ES-I3 (cell line): ENCODE results near the gene NSL1.
"Not testable (repeated sequence)": the region's sequence is repeated elsewhere in the genome, so short reads cannot be mapped to it uniquely, and the experiment has no call there.

ENCODE experiments used
- H3K36me3 ChIP-seq: 2 replicates; pipeline ENCODE4 v1.6.1; 2013; ENCODE audit warnings: mild to moderate bottlenecking, low read length, control low read depth, moderate library complexity; ENCODE audit not compliant: insufficient read depth
- H3K4me1 ChIP-seq: 2 replicates; pipeline ENCODE4 v1.6.1; 2013; ENCODE audit warnings: mild to moderate bottlenecking, control low read depth, low read length; ENCODE audit not compliant: insufficient read depth
- H3K9ac ChIP-seq: 2 replicates; pipeline ENCODE4 v1.6.1; 2013; ENCODE audit warnings: low read depth, mild to moderate bottlenecking, low read length, moderate library complexity
- H3K9me3 ChIP-seq: 2 replicates; pipeline ENCODE4 v1.6.1; 2013; ENCODE audit warnings: mild to moderate bottlenecking, low read length, moderate library complexity; ENCODE audit not compliant: control insufficient read depth, insufficient read depth

The NSL1 gene

DNA sequence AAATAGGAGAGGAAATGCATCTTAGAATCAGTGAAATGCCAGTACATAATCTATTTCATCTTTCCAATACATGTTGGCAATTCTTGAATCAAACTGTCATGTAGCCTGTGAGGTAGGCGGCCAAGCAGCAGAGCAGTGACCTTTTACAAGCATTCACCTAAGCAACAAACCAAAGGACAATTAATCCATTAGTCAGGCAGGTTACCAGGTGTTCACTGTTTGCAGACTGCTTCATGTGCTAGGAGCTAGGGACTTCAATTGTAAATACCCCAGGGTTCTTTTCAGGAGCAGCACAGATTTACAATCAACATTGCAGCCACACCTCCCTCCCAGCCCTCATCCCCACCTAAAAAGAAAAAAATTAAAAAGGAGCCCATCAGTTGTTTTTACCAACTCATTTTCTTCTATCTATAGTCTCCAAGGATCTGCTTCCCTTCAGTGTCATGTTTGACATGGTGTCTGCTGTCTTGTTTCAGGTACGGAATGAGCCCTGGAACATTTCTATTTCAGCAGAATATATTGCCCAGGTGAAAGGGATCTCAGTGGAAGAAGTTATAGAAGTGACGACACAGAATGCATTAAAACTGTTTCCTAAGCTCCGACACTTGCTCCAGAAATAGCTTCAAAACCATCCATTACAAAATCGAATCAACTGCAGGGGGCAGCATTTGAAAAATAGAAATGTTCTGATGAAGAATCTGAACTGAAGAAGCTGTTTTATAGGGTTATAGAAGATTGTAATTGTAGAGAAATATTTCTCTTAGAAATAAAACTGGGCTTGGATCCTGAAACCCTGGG lies 23.2 kb upstream of the NSL1 start:
- H3K4me1 ChIP-seq = peaks cover 4% of the 10 kb centered on the region; the same call in 1 of the 2 replicates
- no peaks in the 10 kb centered on the region for H3K36me3 ChIP-seq
- no peaks in the 10 kb centered on the region for H3K9me3 ChIP-seq
- no peak overlapping the region for H3K9ac ChIP-seq

GRCh38 chr1:212805767-212806166 lies 14.2 kb upstream of the NSL1 start:
- Histone ChIP-seq H3K9ac (no peak overlapping the region), H3K9me3 (no peaks in the 10 kb centered on the region), H3K36me3 (peaks cover 4% of the 10 kb centered on the region), H3K4me1 (no peaks in the 10 kb centered on the region)

DNA sequence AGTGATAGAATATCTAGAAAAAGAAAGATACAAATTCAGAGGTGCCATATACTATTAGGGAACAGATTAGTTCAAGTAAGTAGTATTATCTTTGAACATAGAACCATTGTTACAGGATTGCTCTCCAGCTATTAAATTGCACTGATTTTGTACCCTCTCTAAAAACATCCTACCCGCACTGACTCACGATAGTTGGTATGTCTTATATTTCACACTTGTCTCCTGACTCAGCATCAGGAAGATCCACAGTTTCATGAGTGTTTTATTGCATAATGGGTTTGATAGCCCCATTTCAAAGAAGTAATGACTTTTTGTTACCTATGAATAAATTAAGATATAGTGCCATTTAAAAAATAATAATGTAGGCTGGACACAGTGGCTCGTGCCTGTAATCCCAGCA lies 6.1 kb upstream of the NSL1 start:
- H3K36me3 ChIP-seq = peaks cover 7% of the 10 kb centered on the region
- no peaks in the 10 kb centered on the region for H3K4me1 ChIP-seq
- H3K9ac ChIP-seq = no peak overlapping the region
- H3K9me3 ChIP-seq = no peaks in the 10 kb centered on the region

DNA sequence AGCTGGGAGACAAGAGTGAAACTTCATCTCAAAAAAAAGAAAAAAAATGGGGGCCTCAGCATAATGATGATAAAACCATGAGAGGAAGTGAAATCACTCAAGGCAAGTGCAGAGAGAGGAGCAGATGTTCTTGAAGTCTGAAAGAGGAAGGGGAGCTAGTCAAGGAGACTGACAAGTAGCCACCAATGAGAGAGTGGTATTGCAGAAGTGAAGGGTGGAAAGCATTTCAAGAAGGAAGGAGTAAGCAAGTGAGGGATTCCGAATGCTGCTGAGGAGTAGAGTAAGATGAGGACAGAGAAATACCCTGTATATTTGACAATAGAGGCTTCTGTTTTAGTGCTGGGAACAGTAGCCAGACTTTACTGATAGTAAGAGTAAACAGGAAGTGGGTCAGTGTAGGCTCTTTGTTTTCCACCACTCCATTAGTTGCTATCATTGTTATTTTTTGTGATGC lies 3.0 kb upstream of the NSL1 start:
- Histone ChIP-seq H3K9ac (no peak overlapping the region), H3K9me3 (no peaks in the 10 kb centered on the region), H3K4me1 (no peaks in the 10 kb centered on the region), H3K36me3 (peaks cover 7% of the 10 kb centered on the region)

GRCh38 chr1:212792396-212792908 lies 875 bp upstream of the NSL1 start:
- Histone ChIP-seq H3K9ac (peak overlapping the region; percentile 75), H3K9me3 (no peaks in the 10 kb centered on the region), H3K4me1 (no peaks in the 10 kb centered on the region), H3K36me3 (peaks cover 3% of the 10 kb centered on the region; the same call in 1 of the 2 replicates)

GRCh38 chr1:212791261-212791675 lies 309 bp downstream of the NSL1 start:
- Histone ChIP-seq H3K9me3 (no peaks in the 10 kb centered on the region), H3K9ac (peak overlapping the region; percentile 75), H3K4me1 (no peaks in the 10 kb centered on the region), H3K36me3 (peaks cover 5% of the 10 kb centered on the region; the same call in 1 of the 2 replicates)

DNA sequence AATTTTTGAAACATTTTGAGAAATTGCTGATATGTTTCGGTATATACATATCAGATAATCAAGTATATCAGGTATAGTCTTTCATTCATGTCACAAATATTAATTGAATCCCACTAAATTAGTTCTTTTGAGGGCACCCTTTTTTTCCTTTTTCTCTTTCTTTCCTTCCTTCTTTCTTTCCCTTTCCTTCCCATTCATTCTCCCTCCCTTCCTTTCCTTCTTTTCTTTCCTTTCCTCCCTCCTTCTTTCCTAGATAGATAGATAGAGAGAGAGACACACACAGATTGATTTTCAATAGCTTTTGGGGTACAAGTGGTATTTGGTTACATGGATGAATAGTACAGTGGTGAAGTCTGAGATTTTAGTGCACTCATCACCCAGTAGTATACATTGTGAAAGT lies 5.7 kb downstream of the NSL1 start:
- Histone ChIP-seq H3K9ac (no peak overlapping the region), H3K36me3 (peaks cover 19% of the 10 kb centered on the region), H3K9me3 (no peaks in the 10 kb centered on the region), H3K4me1 (no peaks in the 10 kb centered on the region)

- peaks cover 19% of the 10 kb centered on the region for H3K36me3 ChIP-seq
- H3K9ac ChIP-seq = no peak overlapping the region
- no peaks in the 10 kb centered on the region for H3K9me3 ChIP-seq
- no peaks in the 10 kb centered on the region for H3K4me1 ChIP-seq
Measured at GRCh38 chr1:212783976-212784375, 7.6 kb downstream of the NSL1 start.

- H3K9ac ChIP-seq = no peak overlapping the region
- H3K9me3 ChIP-seq = no peaks in the 10 kb centered on the region
- H3K36me3 ChIP-seq = peaks cover 21% of the 10 kb centered on the region
- H3K4me1 ChIP-seq = no peaks in the 10 kb centered on the region
Measured at GRCh38 chr1:212782422-212783154, 9.0 kb downstream of the NSL1 start.

GRCh38 chr1:212781225-212781624 lies 10.4 kb downstream of the NSL1 start:
- H3K9me3 ChIP-seq = no peaks in the 10 kb centered on the region
- no peaks in the 10 kb centered on the region for H3K4me1 ChIP-seq
- no peak overlapping the region for H3K9ac ChIP-seq
- peaks cover 17% of the 10 kb centered on the region for H3K36me3 ChIP-seq

DNA sequence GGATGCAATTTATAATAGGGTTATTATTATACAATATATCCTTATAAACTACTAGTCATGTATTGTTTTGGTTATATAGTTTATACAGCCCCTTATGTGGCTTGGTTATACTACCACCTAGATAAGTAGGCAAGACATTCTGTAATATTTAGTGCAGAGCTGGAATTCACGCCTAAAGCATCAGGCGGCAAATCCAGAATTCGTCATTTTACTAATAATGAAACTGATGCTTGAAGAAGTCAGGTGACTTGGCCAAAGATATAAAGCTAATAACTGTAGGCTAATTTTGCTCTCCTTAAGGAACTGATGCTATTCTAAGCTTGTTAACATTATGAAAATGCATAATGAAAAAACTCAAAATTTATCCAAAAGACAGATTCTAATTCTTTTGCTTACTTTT lies 10.8 kb downstream of the NSL1 start:
- Histone ChIP-seq H3K4me1 (no peaks in the 10 kb centered on the region), H3K9me3 (no peaks in the 10 kb centered on the region), H3K9ac (no peak overlapping the region), H3K36me3 (peaks cover 17% of the 10 kb centered on the region)

DNA sequence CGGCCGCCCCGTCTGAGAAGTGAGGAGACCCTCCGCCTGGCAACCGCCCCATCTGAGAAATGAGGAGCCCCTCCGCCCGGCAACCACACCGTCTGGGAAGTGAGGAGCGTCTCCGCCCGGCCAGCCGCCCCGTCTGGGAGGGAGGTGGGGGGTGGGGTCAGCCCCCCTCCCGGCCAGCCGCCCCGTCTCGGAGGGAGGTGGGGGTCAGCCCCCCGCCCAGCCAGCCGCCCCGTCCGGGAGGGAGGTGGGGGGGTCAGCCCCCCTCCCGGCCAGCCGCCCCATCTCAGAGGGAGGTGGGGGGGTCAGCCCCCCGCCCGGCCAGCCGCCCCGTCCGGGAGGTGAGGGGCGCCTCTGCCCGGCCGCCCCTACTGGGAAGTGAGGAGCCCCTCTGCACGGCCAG lies 12.5 kb downstream of the NSL1 start:
- not testable (repeated sequence) for H3K9me3 ChIP-seq, H3K4me1 ChIP-seq, H3K9ac ChIP-seq
- H3K36me3 ChIP-seq = peaks cover 19% of the 10 kb centered on the region

GRCh38 chr1:212777151-212777550 lies 14.4 kb downstream of the NSL1 start:
- no peak overlapping the region for H3K9ac ChIP-seq
- H3K36me3 ChIP-seq = peaks cover 12% of the 10 kb centered on the region; the same call in 1 of the 2 replicates
- no peaks in the 10 kb centered on the region for H3K4me1 ChIP-seq
- H3K9me3 ChIP-seq = no peaks in the 10 kb centered on the region; the same call in 1 of the 2 replicates

DNA sequence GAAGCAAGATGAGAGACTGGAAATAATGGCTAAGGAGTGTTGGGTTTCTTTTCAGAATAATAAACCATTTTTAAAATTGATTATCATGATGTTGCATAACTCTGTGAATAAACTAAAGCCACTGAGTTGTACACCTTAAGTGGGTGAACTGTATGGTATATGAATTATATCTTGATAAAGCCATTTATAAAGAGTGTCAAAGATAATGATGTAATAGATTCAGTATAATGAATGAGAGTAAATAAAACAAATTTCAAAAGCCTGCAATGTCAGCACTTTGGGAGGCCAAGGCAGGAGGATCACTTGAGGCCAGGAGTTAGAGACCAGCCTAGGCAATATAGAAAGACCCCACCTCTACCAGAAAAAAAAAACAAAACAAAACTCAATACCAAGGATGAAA lies 16.3 kb downstream of the NSL1 start:
- 0 out of 2 replicates have a peak, but pooled peaks cover 9% of the 10 kb centered on the region for H3K36me3 ChIP-seq
- no peak overlapping the region for H3K9ac ChIP-seq
- no peaks in the 10 kb centered on the region; the same call in 1 of the 2 replicates for H3K9me3 ChIP-seq
- no peaks in the 10 kb centered on the region for H3K4me1 ChIP-seq
